Neuronal stem cell (in vitro differentiated cells): ENCODE measurements around the gene TRIM60.

Experiments
- DNase-seq: peaks from one replicate; pipeline ENCODE4 v3.0.0-alpha.2; 2013; ENCODE audit warnings: low spot score
- H2AFZ ChIP-seq: one replicate; pipeline ENCODE4 v1.6.1; 2013; ENCODE audit warnings: mild to moderate bottlenecking, low read length, inconsistent platforms
- H2AK5ac ChIP-seq: 2 replicates; pipeline ENCODE4 v1.6.1; 2013; ENCODE audit warnings: low read depth, mild to moderate bottlenecking, inconsistent platforms, low read length, moderate library complexity, mixed read lengths
- H2BK120ac ChIP-seq: 2 replicates; pipeline ENCODE4 v1.6.1; 2013; ENCODE audit warnings: low read depth, mild to moderate bottlenecking, inconsistent platforms, low read length, moderate library complexity, mixed read lengths
- H2BK12ac ChIP-seq: one replicate; pipeline ENCODE4 v1.6.1; 2013; ENCODE audit warnings: low read length, inconsistent platforms
- H2BK15ac ChIP-seq: 2 replicates; pipeline ENCODE4 v1.6.1; 2013; ENCODE audit warnings: mild to moderate bottlenecking, low read length, inconsistent platforms, mixed read lengths
- H2BK5ac ChIP-seq: one replicate; pipeline ENCODE4 v1.6.1; 2013; ENCODE audit warnings: inconsistent platforms, mild to moderate bottlenecking, low read length, moderate library complexity
- H3K14ac ChIP-seq: one replicate; pipeline ENCODE4 v1.6.1; 2013; ENCODE audit warnings: low read length, inconsistent platforms
- H3K18ac ChIP-seq: 2 replicates; pipeline ENCODE4 v1.6.1; 2013; ENCODE audit warnings: low read length, inconsistent platforms
- H3K23ac ChIP-seq: 2 replicates; pipeline ENCODE4 v1.6.1; 2013; ENCODE audit warnings: low read depth, mild to moderate bottlenecking, mixed read lengths, low read length, inconsistent platforms; ENCODE audit not compliant: poor library complexity
- H3K27ac ChIP-seq: replicated peaks from 3 replicates; pipeline ENCODE4 v1.5.1; 2013; ENCODE audit warnings: low read length, inconsistent platforms
- H3K27me3 ChIP-seq, 3 experiments: 2 replicates each; pipeline ENCODE4 v1.6.1; 2013; ENCODE audit warnings: low read length in 3 of 3, mild to moderate bottlenecking in 2 of 3, inconsistent platforms in 1 of 3, low read depth in 1 of 3, mixed read lengths in 1 of 3, moderate library complexity in 1 of 3; ENCODE audit not compliant: control insufficient read depth in 3 of 3, insufficient read depth in 3 of 3
- H3K36me3 ChIP-seq, 2 donors: replicated peaks in 1 of 2; 2 replicates each; pipeline ENCODE4 v1.6.1; 2013; ENCODE audit warnings: low read length in 2 of 2; ENCODE audit not compliant: control insufficient read depth in 2 of 2, insufficient read depth in 2 of 2
- H3K4ac ChIP-seq: 2 replicates; pipeline ENCODE4 v1.6.1; 2013; ENCODE audit warnings: inconsistent platforms, mild to moderate bottlenecking, low read length, moderate library complexity
- H3K4me1 ChIP-seq, 2 donors: 1 replicate in 1 of 2; 2 replicates in 1 of 2; pipeline ENCODE4 v1.6.1; 2013; ENCODE audit warnings: low read length in 2 of 2, low read depth in 1 of 2; ENCODE audit not compliant: control insufficient read depth in 2 of 2, insufficient read depth in 1 of 2
- H3K4me2 ChIP-seq: one replicate; pipeline ENCODE4 v1.6.1; 2013; ENCODE audit warnings: mild to moderate bottlenecking, low read length, inconsistent platforms; ENCODE audit not compliant: insufficient read depth, poor library complexity, severe bottlenecking
- H3K4me3 ChIP-seq, 2 donors: 2 replicates each; pipeline ENCODE4 v1.5.1; 2013; ENCODE audit warnings: low read length in 2 of 2, mild to moderate bottlenecking in 2 of 2, inconsistent platforms in 1 of 2, moderate library complexity in 1 of 2
- H3K79me1 ChIP-seq: one replicate; pipeline ENCODE4 v1.6.1; 2013; ENCODE audit warnings: low read depth, mild to moderate bottlenecking, inconsistent platforms, low read length, moderate library complexity
- H3K9ac ChIP-seq: one replicate; pipeline ENCODE4 v1.6.1; 2013; ENCODE audit warnings: mild to moderate bottlenecking, low read depth, low read length, inconsistent platforms; ENCODE audit not compliant: poor library complexity
- H3K9me3 ChIP-seq, 2 donors: replicated peaks in 1 of 2; 2 replicates each; pipeline versions ENCODE3 to v1.6.1; 2013; ENCODE audit warnings: low read length in 2 of 2, mild to moderate bottlenecking in 2 of 2, inconsistent platforms in 1 of 2, low read depth in 1 of 2, mixed read lengths in 1 of 2, moderate library complexity in 1 of 2; ENCODE audit not compliant: control insufficient read depth in 2 of 2, insufficient read depth in 1 of 2
- H4K8ac ChIP-seq: one replicate; pipeline ENCODE4 v1.6.1; 2013; ENCODE audit warnings: low read depth, mild to moderate bottlenecking, inconsistent platforms, low read length, moderate library complexity
- H4K91ac ChIP-seq: one replicate; pipeline ENCODE4 v1.6.1; 2013; ENCODE audit warnings: low read length, low read depth, mild to moderate bottlenecking, inconsistent platforms; ENCODE audit not compliant: poor library complexity
- WGBS, 2 donors: extraction: QIAGEN DNeasy Blood & Tissue Kit; methylation state at CpG; one replicate each; pipeline ENCODE4 v1.1.7; 2013; ENCODE audit warnings: missing lambda C conversion rate in 2 of 2, mixed read lengths in 1 of 2; ENCODE audit not compliant: insufficient read length in 2 of 2, insufficient replicate concordance in 1 of 2; ENCODE audit errors: extremely low coverage in 2 of 2; 5-methylcytosine and 5-hydroxymethylcytosine counted together

Gene TRIM60

DNA sequence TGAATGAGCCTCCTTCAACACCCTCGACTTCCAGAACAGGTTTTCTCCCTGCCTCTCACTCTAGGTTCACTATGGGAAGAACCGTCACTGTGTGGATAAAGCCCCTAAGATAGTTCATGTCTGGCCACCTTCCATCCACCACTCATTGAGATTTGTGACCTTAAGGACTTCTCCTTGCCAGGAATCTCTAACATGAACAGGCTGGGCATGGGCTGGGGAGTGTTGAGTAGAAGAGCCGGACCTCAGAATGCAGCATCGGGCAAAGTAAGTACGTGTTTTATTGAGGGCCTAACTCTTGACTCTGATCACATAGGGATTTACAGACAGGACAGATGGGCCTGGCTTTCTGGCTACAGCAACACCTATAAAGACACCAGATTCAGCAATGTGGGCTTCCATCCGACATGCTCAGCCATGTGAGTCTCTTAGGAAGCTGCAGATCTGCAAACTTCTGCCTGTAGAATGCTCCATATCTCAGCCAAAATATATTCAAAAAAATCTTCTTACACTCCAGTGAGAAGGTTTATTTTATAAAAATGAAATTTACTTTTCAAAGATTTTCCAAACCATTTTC is 26.4 kb upstream of the TRIM60 start:
- no CpG with 5 or more reads among the region's 6 CpGs for WGBS, 2 donors
- no peak for DNase-seq

GRCh38 chr4:165006456-165006855 is 25.3 kb upstream of the TRIM60 start:
- Histone ChIP-seq H2AFZ (no peak overlapping the region), H3K18ac (no peak overlapping the region), H3K9ac (no peak overlapping the region), H3K9me3 (no peaks in the 10 kb centered on the region), H3K4me2 (no peak overlapping the region), H3K79me1 (no peaks in the 10 kb centered on the region), H3K27ac (no peak overlapping the region), H4K91ac (no peak overlapping the region), H2BK12ac (no peak overlapping the region), H2AK5ac (no peak overlapping the region), H3K4me3 (no peak overlapping the region), H3K14ac (no peak overlapping the region), H2BK5ac (no peak overlapping the region), H2BK120ac (no peak overlapping the region), H4K8ac (no peak overlapping the region), H3K27me3 (no peaks in the 10 kb centered on the region), H3K23ac (no peak overlapping the region), H2BK15ac (no peak overlapping the region), H3K4me1 (no peaks in the 10 kb centered on the region), H3K36me3 (no peaks in the 10 kb centered on the region), H3K4ac (no peak overlapping the region)
- no CpG with 5 or more reads among the region's 9 CpGs for WGBS, 2 donors
- DNase-seq: no peak

More for the DNA sequence above, 26.4 kb upstream of the TRIM60 start:
- H2BK15ac ChIP-seq: no peak overlapping the region
- H3K27me3 ChIP-seq: no peaks in the 10 kb centered on the region
- no peak overlapping the region for H3K9ac ChIP-seq
- no peak overlapping the region for H2BK5ac ChIP-seq
- no peak overlapping the region for H3K4ac ChIP-seq
- H4K91ac ChIP-seq: no peak overlapping the region
- no peak overlapping the region for H3K23ac ChIP-seq
- no peak overlapping the region for H2AK5ac ChIP-seq
- no peak overlapping the region for H4K8ac ChIP-seq
- H3K9me3 ChIP-seq: no peaks in the 10 kb centered on the region
- no peak overlapping the region for H2AFZ ChIP-seq
- no peaks in the 10 kb centered on the region for H3K4me1 ChIP-seq
- H2BK120ac ChIP-seq: no peak overlapping the region
- H3K79me1 ChIP-seq: no peaks in the 10 kb centered on the region
- H3K36me3 ChIP-seq: no peaks in the 10 kb centered on the region
- no peak overlapping the region for H3K14ac ChIP-seq
- no peak overlapping the region for H2BK12ac ChIP-seq
- H3K27ac ChIP-seq: no peak overlapping the region
- no peak overlapping the region for H3K4me2 ChIP-seq
- no peak overlapping the region for H3K4me3 ChIP-seq
- H3K18ac ChIP-seq: no peak overlapping the region

DNA sequence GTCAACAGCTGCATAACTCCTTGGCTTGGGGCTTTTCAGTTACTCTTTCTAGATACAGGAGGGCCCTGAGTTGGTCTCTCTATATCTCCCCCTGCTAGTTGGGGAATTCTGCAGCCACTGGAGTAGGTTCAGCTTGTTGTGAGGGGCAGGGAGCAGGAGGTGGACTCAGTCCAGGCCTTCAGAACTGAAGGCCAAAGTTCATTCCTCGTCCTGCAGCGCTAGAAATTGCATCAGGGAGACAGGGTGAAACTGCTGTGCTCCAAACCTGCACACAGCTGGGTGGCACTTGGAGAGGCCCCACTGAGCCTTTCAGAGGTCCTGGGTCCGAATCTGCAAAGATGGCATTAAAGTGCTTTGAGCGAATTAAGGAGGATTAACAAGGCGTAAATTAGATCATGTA is 24.9 kb upstream of the TRIM60 start:
- no CpG with 5 or more reads among the region's 5 CpGs for WGBS, 2 donors
- H3K4me2 ChIP-seq: no peak overlapping the region
- no peaks in the 10 kb centered on the region for H3K79me1 ChIP-seq
- H3K9ac ChIP-seq: no peak overlapping the region
- H4K8ac ChIP-seq: no peak overlapping the region
- H3K18ac ChIP-seq: no peak overlapping the region
- no peak overlapping the region for H2BK12ac ChIP-seq
- H3K4ac ChIP-seq: no peak overlapping the region
- no peaks in the 10 kb centered on the region for H3K27me3 ChIP-seq
- H3K36me3 ChIP-seq: no peaks in the 10 kb centered on the region
- H3K14ac ChIP-seq: no peak overlapping the region
- H3K4me1 ChIP-seq: no peaks in the 10 kb centered on the region
- no peak overlapping the region for H3K27ac ChIP-seq
- no peak for DNase-seq
- H2AK5ac ChIP-seq: no peak overlapping the region
- no peak overlapping the region for H2BK15ac ChIP-seq
- no peak overlapping the region for H3K4me3 ChIP-seq
- no peak overlapping the region for H4K91ac ChIP-seq
- H3K23ac ChIP-seq: no peak overlapping the region
- no peaks in the 10 kb centered on the region for H3K9me3 ChIP-seq
- no peak overlapping the region for H2AFZ ChIP-seq
- no peak overlapping the region for H2BK120ac ChIP-seq
- H2BK5ac ChIP-seq: no peak overlapping the region

DNA sequence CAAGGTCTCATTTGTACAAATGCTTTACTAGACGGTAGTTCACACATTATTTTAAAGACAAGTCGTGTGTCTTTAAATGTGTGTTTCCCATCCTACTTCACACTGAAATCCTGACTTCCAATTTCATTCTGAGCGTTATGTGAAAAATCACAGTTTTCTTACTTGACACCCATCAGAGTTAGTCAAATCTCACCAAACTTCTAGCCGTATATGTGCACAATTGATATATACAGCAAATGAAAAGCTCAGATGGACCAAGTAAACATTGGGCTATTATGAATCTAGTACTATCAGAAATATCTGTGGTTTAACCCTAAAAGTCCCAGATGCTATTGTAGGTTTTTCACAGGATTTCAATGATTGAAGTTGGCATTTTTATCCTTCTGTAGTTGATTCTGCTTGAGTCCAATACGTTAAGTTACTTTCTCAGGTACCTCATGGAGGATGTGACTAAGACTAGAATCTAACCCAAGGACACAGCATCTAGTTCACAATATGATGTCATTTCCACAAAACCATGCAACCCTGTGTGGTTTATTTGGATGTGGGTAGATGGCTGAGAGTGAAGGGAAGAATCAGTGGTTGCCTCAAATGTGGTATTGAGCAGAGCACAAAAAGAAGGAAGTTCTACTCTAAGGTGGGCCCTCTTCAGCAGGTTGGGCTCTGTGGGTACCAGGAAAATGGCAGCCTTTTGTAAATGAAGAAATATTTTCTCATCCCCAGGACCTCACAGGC is 22.1 kb upstream of the TRIM60 start:
- H3K4me2 ChIP-seq: no peak overlapping the region
- H3K23ac ChIP-seq: no peak overlapping the region
- H3K4me1 ChIP-seq: no peaks in the 10 kb centered on the region
- no peak overlapping the region for H2BK120ac ChIP-seq
- no peaks in the 10 kb centered on the region for H3K36me3 ChIP-seq
- no CpG with 5 or more reads among the region's 5 CpGs for WGBS, 2 donors
- no peaks in the 10 kb centered on the region for H3K79me1 ChIP-seq
- H2AFZ ChIP-seq: no peak overlapping the region
- H4K91ac ChIP-seq: no peak overlapping the region
- H3K27me3 ChIP-seq: no peaks in the 10 kb centered on the region
- H3K4me3 ChIP-seq: no peak overlapping the region
- H2BK15ac ChIP-seq: no peak overlapping the region
- H3K18ac ChIP-seq: no peak overlapping the region
- no peak overlapping the region for H3K27ac ChIP-seq
- H2BK5ac ChIP-seq: no peak overlapping the region
- no peak for DNase-seq
- H3K9me3 ChIP-seq: no peaks in the 10 kb centered on the region
- H4K8ac ChIP-seq: no peak overlapping the region
- no peak overlapping the region for H2BK12ac ChIP-seq
- H3K14ac ChIP-seq: no peak overlapping the region
- no peak overlapping the region for H3K9ac ChIP-seq
- no peak overlapping the region for H3K4ac ChIP-seq
- no peak overlapping the region for H2AK5ac ChIP-seq
